Smooth muscle cell of the brain vasculature (primary cell): ENCODE data around the gene TRPM6.
"Not testable (repeated sequence)": the region's sequence is repeated elsewhere in the genome, so short reads cannot be mapped to it uniquely, and the experiment has no call there.

ENCODE experiments used
- DNase-seq: peaks from one replicate; pipeline ENCODE4 v3.0.0-alpha.2; 2012; ENCODE audit warnings: low read depth, low spot score

Gene TRPM6

GRCh38 chr9:74887041-74887980, at the start of gene TRPM6:
Gene TRPM6, minus strand, starts transcription at chr9:74887921. Its CDS starts 65 bp downstream, at chr9:74887856.
- peak; percentile 15 for DNase-seq

- DNase-seq: no peak
Measured at GRCh38 chr9:74935008-74935407, 47.3 kb upstream of the TRPM6 start.

GRCh38 chr9:74921737-74922136, 34.0 kb upstream of the TRPM6 start:
- no peak for DNase-seq

GRCh38 chr9:74920944-74921626, 33.4 kb upstream of the TRPM6 start:
- no peak for DNase-seq

- DNase-seq: no peak
Measured at GRCh38 chr9:74910036-74910435, 22.3 kb upstream of the TRPM6 start.

GRCh38 chr9:74908665-74909064, 20.9 kb upstream of the TRPM6 start:
- no peak for DNase-seq

- no peak for DNase-seq
Measured at GRCh38 chr9:74907085-74907484, 19.4 kb upstream of the TRPM6 start.

GRCh38 chr9:74901001-74901400, 13.3 kb upstream of the TRPM6 start:
- no peak for DNase-seq

- DNase-seq: not testable (repeated sequence)
Measured at GRCh38 chr9:74888449-74888848, 728 bp upstream of the TRPM6 start.

GRCh38 chr9:74887981-74888370, 255 bp upstream of the TRPM6 start:
- DNase-seq: no peak

- DNase-seq: no peak
Measured at GRCh38 chr9:74876382-74876949, 11.3 kb downstream of the TRPM6 start.

GRCh38 chr9:74875656-74876055, 12.1 kb downstream of the TRPM6 start:
- no peak for DNase-seq

- DNase-seq: no peak
Measured at GRCh38 chr9:74874220-74874619, 13.5 kb downstream of the TRPM6 start.

GRCh38 chr9:74872619-74873233, 15.0 kb downstream of the TRPM6 start:
- no peak for DNase-seq

- DNase-seq: no peak
Measured at GRCh38 chr9:74867483-74867882, 20.2 kb downstream of the TRPM6 start.

- no peak for DNase-seq
Measured at GRCh38 chr9:74865177-74865576, 22.5 kb downstream of the TRPM6 start.

GRCh38 chr9:74861773-74862474, 25.8 kb downstream of the TRPM6 start:
- no peak for DNase-seq

GRCh38 chr9:74861071-74861470, 26.6 kb downstream of the TRPM6 start:
- DNase-seq: no peak

GRCh38 chr9:74860247-74860646, 27.5 kb downstream of the TRPM6 start:
- not testable (repeated sequence) for DNase-seq

GRCh38 chr9:74859786-74860185, 27.9 kb downstream of the TRPM6 start:
- DNase-seq: no peak

GRCh38 chr9:74858751-74859414, 28.8 kb downstream of the TRPM6 start:
- DNase-seq: no peak
